Gastrocnemius medialis (tissue), 4 donors: Measurements from ENCODE around the gene OGA.

Experiments
- POLR2A ChIP-seq, 2 donors: fragments of 450-650 bp; IDR thresholded peaks; one replicate each; pipeline ENCODE4 v1.6.1; 2017; ENCODE audit warnings: antibody characterized with exemption in 2 of 2, mild to moderate bottlenecking in 2 of 2, moderate library complexity in 2 of 2
- TF ChIP-seq, protein P1 (sequence below), 5 experiments: fragments of 450-650 bp in 3 of 5; fragments of 200-600 bp in 2 of 5; sonication (generic) in 2 of 5; IDR thresholded peaks in 4 of 5; conservative IDR thresholded peaks in 1 of 5; 1 replicate in 4 of 5; 2 replicates in 1 of 5; pipeline ENCODE4 v1.5.1; 2016 to 2019; ENCODE audit warnings: antibody characterized with exemption in 5 of 5, mild to moderate bottlenecking in 3 of 5, moderate library complexity in 3 of 5

DNA sequence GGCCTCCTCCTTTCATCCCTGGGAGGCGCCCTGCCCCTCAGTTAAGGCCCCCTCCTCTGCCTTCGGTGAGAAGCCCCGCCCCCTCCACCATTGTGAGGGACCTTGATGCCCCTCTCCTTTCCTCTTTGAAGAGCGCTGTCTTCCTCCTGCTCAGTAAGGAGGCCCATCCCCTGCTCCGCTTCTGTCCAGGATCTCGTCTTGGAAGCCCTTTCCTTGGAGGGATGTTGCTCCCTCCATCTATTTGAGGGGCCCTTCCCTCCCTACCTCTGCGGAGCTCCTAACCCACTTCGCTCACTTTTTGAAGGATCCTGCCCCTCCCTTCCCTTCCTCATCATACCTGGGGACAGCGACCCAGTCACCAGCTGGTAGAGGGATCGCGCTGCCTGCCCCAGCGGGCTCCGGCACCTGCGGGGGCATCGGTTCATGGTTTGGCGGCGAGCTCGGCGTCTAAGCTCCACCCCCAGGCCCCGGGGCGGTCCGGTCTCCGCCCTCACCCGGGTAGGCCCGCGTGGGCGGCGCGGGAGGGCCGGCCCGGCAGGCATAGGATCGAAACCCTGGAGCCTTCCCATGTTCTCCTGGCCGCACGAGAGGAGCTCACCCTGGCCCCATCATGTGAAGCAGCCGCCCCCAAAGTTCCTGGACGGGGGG, 21.3 kb upstream of the OGA start:
- TF ChIP-seq, protein P1, sequence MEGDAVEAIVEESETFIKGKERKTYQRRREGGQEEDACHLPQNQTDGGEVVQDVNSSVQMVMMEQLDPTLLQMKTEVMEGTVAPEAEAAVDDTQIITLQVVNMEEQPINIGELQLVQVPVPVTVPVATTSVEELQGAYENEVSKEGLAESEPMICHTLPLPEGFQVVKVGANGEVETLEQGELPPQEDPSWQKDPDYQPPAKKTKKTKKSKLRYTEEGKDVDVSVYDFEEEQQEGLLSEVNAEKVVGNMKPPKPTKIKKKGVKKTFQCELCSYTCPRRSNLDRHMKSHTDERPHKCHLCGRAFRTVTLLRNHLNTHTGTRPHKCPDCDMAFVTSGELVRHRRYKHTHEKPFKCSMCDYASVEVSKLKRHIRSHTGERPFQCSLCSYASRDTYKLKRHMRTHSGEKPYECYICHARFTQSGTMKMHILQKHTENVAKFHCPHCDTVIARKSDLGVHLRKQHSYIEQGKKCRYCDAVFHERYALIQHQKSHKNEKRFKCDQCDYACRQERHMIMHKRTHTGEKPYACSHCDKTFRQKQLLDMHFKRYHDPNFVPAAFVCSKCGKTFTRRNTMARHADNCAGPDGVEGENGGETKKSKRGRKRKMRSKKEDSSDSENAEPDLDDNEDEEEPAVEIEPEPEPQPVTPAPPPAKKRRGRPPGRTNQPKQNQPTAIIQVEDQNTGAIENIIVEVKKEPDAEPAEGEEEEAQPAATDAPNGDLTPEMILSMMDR (IDR thresholded peaks at IDR 0.05 in 4 of 5, conservative IDR thresholded peaks at IDR 0.05 in 1 of 5) = no peak
- TF ChIP-seq POLR2A (IDR thresholded peaks at IDR 0.05) = no peak
